LHCN-M2 (cell line): ENCODE measurements around the gene PRCP. TPM values are rescaled to one million over a fixed set of nuclear protein-coding genes. Genes with fewer than 3 reads are reported as not detected.
"Not testable (repeated sequence)": the region's sequence is repeated elsewhere in the genome, so short reads cannot be mapped to it uniquely, and the experiment has no call there.

Experiments used
- DNase-seq: peaks from one replicate; pipeline ENCODE4 v3.0.0-alpha.2; 2012; ENCODE audit warnings: low read depth
- polyA plus RNA-seq: library from polyadenylated mRNA; unstranded; fragments of >200 nt; gene quantifications from one replicate; pipeline ENCODE4 v1.2.1, GENCODE V29; 2012; ENCODE audit warnings: missing spikeins
- total RNA-seq: library from RNA; depleted of rRNA; stranded (reverse); fragments of >200 nt; gene quantifications from 2 replicates; pipeline ENCODE4 v1.2.3, GENCODE V29; 2014; rRNA removed

The PRCP gene
- total RNA-seq = 42.8 TPM in 2 replicates
- polyA plus RNA-seq = 38.4 TPM

DNA sequence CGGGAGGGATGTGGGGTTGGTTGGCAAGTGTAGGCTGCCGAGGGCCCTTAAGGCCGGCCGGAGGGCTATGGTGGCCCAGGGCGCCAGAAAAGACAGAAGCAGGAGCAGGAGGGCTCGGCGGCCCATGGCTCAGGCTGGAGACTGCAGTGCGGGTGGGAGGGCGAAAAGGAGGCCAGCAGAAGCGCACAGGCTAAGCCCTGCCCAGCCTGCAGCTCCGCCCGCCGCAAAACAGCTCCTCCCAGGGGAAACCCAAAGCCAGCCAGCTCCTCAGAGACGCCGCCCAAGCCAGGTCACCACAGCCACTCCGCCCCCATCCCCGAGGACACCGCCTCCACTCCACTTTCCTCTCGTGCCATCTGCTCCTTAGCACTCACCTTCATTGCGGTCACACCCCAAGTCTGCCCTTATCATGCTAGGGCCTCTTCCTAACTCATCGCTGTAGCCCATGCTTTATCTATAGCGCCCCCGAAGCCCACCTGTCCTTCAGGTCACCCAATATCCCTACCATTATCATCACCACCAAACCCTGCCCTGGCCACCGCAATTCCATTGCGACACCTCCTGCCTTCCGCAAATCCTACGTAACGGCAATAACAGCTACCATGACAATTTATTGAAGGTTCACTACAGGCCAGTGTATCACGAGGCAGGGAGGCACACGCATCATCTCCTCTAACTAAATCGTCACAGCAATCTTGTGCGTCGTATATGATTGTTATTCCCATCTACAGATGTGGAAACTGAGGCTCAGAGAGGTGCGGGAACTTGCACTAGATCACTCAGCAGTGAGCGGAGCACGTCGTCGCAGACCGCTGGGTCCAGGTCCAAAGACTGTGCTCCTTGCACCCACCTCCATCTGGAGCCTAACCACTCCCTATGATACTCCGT is at the start of gene PRCP:
Gene PRCP (minus strand): TSS at position 154 of the 888 bp plus-strand sequence. CDS start 28 bp downstream, at position 126.
- peak; percentile 85 for DNase-seq

DNA sequence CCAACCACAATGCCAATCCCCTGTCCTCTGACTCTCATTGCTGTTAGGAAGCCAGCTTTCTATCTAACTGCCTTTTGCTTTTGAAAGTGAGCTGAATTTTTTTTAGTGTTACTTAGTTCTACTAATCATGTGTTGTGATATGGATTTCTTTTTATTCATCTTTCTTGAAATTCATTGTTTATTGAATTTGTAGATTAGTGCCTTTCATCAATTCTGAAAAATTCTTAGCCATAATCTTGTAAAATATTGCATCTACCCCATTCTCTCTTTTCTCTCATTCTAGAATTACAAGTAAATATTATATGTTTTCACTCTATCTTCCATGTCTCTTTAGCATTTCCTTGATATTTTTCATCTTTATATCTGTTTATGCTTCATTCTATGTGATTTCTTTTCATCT is 49.1 kb upstream of the PRCP start:
- no peak for DNase-seq

DNA sequence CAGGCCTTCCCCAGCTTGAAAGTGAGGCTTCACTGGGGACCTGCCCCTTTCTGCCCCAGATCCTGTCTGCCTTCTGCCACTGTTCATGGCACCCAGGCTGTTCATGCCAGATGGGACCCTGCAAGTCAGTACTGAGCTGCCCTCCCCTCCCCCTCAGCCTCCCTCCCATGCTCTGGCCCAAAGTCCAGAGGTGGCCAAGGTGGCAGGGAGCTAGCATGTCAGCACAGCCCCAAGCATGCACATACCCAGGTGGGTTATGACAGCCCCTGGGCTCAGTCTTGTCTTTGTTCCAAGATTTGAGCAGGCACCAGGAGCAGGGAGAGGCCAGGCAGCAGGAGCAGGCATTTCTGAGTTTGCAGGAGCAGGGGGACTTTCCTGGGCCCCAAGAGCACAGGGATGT is 45.5 kb upstream of the PRCP start:
- no peak for DNase-seq

DNA sequence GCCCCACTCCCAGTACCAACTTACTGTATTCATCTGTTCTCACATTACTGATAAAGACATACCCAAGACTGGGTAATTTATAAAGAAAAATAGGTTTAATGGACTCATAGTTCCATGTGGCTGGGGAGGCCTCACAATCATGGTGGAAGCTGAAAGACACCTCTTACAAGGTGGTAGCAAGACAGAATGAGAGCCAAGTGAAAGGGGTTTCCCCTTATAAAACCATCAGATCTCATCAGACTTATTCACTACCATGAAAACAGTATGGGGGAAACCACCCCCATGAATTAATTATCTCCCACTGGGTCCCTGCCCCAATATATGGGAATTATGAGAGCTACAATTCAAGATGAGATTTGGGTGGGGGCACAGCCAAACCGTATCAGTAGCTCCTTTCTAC is 44.8 kb upstream of the PRCP start:
- not testable (repeated sequence) for DNase-seq

DNA sequence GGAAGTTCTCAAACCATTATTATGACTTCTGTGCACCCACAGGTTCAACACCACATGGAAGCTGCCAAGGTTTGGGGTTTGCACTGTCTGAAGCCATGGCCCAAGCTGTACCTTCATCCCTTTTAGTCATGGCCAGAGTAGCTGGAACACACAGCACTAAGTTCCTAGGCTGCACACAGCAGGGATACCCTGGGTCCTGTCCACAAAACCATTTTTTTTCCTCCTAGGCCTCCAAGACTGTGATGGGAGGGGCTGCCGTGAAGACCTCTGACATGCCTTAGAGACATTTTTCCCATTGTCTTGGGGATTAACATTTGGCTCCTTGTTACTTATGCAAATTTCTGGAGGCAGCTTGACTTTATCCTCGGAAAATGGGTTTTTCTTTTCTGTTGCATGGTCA is 44.0 kb upstream of the PRCP start:
- DNase-seq = no peak

DNA sequence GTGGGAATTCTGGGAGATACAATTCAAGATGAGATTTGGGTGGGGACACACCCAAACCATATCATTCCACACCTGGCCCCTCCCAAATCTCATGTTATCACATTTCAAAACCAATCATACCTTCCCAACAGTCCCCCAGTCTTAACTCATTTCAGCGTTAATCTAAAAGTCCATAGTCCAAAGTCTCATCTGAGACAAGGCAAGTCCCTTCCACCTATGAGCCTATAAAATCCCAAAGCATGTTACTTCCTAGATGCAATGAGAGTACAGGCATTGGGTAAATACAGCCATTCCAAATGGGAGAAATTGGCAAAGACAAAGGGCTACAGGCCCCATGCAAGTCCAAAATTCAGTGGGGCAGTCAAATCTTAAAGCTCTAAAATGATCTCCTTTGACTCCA is 43.2 kb upstream of the PRCP start:
- not testable (repeated sequence) for DNase-seq

DNA sequence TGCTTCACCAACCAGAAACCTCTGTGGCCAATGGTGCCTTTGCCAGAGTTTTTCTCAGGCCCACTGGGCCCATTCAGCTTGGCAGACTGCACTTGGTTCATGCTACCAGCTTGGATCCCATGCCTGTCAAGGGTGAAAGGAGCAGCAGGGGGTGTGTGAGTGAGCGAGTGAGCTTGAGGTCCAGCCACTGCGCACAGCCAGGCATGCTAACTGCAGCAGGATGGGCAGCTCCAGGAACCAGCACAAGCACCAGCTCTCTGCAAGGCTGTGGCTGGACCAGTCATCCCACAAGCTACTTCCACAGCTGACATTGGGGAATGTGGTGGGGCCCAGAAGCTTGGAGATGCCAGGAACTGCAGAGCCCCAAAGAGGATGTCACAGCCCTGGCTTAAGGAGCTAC is 42.1 kb upstream of the PRCP start:
- no peak for DNase-seq

DNA sequence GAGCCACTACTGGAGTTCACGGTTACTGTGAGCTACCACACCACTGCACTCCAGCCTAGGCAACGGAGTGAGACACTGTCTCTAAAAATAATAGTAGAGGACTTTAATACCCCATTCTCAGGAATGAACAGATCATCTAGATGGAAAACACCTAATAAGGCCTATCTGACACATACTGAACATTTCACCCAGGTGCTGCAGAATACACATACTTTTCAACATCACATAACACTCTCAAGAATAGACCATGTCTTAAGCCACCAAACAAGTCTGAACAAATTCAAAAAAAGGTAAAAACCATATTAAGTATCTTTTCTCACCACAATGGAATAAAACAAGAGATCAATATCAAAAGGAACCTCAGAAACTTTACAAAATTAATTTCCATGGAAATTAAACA is 39.2 kb upstream of the PRCP start:
- no peak for DNase-seq

DNA sequence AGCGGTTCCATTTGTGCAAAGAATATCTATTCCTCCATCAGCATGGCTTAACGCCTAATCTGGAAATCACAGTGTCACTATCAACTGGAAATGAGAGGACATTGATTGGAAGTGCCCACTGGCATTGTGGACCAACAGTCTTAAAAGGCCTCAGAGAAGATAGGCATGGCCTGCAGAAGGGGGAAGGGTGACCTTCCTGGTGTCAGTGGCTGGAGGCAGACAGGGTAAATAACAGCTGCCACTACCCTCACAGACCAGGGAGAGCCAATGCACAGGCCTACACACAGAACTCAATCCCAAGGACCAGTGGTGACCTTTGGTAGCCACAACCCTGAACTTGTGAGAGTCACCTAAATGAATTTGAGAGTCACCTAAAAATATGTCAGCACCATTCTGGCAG is 37.3 kb upstream of the PRCP start:
- no peak for DNase-seq

DNA sequence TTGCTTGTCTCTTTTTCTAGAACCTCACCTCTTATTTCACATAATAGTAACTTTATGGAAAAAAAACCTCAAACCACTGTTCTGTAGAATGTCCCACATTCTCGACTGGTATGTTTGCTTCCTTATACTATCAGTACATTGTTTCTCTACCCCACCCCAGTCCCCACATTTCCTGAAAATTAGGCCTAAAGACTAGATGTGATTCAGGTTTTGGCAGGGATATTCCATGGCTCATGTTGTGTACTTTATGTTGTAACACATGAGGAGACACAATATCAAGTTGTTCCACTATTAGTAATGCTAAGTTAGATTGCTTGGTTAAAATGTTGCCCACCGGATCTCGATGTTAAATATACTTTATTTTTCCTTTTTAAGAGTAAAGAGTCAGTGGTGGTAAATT is 36.0 kb upstream of the PRCP start:
- no peak for DNase-seq

DNA sequence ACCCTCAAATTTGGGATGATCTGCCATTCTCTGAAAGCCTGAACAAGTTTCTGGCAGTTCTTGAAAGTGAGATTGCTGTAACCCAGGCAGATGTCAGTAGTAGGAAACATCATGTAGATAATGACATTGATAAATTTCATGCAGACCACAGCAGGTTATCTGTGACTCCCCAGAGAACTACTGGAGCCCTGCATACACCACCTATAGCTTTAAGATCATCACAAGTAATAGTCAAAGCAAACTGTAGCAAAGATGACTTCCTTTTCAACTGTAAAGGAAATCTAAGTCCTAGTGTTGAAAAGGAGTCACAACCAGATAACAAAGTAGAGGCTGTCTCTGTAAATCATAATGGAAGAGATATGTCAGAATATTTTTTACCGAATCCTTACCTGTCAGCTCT is 32.3 kb upstream of the PRCP start:
- DNase-seq = no peak

DNA sequence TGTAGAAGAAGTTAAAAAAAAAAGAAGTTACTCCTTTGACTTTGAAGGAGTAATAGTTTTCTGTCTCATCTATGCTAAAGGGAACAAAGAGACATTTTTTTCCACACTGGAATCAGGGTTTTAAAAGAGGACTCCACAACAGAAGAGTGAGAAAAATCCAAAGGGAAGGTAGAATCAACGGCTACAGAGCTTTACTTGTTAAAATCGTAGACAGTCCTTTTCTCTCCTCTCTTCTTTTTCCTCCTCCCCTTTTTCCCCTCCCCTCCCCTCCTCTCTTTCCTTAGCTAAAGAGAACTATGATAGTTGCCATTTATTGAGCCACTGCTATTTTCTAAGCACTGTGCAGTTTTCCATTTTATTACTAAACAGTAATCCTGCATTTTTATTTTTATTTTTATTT is 30.5 kb upstream of the PRCP start:
- no peak for DNase-seq

DNA sequence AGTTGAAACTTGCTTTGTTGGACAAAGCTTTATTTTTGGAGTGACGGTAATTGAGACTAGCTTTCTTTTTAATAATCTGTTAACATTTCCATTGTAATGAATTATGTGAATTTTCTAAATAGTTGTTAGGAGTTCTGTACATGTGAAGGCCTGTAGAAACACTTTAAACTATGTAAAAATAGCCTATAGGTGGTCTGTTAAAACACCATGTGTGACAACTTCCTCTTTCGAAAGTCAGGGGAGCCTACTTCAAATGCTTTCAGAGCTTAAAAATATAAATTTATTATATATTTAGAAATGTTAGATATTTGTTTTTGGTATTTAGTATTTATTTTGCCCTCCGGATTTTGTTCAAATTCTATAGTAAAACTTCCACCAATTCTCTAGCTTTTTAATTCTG is 30.0 kb upstream of the PRCP start:
- no peak for DNase-seq

DNA sequence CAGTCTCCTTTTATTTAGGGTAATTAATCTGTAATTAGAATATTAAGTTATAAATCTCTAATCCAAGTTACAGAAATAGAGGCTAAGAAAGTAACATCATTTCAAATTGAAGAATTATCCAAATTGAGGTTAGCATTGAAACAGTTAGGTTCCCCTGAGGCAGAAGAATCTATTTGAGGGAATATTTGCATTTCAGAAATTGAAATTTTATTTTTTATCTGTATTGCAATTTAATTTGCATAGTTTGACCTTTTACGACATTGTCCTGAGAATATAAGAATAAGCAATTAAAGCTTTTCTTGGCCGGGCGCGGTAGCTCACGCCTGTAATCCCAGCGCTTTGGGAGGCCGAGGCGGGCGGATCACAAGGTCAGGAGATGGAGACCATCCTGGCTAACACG is 28.9 kb upstream of the PRCP start:
- DNase-seq = no peak

DNA sequence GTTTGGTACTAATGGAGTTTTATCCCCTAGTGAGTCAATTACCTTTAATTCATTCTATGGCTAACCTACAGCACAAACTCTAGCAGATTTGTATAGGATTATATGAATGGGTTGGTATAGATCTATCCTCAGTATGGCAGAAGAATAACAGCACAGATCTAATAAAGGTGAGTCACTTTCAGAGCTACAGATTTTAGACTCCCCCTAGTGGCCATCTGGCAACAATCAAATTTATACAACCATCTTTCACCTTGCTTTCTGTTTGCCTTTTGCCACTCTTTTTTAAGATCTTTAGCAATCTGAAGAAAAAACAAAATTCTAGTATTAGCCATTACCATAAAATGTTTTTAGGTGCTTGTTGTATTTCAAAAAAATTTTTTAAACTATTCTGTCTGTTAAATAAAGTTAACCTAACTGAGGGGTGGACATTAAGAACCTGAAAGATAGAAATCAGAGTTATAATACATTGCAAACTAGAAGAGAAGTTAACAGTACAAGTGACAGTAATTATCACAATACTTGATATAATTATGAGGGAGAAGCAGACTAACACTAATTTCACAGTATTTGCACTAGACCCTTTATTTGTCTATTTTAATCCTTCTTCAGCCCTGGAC is 27.1 kb upstream of the PRCP start:
- peak; percentile 58 for DNase-seq

DNA sequence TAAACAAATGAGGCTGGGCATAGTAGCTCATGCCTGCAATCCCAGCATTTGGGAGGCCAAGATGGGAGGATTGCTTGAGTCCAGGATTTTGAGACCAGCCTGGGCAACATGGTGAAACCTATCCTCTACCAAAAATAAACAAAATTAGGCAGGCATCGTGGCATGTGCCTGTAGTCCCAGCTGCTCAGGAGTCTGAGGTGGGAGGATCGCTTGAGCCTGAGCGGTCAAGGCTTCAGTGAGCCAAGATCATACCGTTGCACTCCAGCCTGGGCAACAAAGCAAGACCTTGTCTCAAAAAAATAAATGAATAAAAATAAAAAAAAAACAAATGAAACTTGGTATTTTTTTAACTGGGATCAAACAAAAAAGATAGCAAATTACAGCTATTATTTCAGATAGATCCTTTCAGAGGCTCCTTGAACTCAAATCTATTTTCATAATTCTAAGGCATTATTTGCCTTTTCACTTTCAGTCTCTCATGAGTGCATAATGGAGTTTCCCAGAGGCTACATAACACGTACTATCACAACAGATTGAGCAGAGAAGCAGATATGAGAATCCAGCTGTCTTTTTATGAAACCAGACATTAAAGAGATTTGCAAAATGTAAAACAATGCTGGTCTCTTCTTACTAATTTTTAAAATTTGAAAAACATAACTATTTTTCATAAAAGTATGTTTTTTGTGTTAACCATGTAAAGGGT is 24.4 kb upstream of the PRCP start:
- DNase-seq = no peak

DNA sequence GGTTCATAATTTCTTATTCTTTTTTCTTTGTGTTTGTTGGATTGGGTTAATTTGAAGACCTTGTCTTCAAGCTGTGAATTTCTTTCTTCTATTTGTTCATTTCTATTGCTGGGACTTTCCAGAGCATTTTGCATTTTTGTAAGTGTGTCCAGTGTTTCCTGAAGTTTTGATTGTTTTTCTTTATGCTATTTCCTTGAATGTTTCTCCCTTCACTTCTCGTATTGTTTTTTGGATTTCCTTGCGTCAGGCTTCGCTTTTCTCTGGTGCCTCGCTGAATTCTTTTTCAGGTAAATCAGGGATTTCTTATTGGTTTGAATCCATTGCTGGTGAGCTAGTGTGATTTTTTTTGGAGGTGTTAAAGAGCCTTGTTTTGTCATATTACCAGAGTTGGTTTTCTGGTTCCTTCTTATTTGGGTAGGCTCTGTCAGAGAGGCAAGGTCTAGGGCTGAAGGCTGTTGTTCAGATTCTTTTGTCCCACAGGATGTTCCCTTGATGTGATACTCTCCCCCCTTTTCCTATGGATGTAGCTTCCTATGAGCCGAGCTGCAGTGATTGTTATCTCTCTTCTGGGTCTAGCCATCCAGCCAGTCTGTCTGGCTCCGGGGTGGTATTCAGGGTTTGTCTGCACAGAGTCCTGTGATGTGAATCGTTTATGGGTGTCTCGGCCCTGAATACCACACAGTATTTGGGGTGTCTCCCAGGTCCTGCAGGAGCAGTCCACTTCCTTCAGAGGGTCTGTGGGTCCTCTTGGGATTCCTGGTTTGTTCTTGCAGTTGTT is 22.4 kb upstream of the PRCP start:
- DNase-seq = not testable (repeated sequence)

DNA sequence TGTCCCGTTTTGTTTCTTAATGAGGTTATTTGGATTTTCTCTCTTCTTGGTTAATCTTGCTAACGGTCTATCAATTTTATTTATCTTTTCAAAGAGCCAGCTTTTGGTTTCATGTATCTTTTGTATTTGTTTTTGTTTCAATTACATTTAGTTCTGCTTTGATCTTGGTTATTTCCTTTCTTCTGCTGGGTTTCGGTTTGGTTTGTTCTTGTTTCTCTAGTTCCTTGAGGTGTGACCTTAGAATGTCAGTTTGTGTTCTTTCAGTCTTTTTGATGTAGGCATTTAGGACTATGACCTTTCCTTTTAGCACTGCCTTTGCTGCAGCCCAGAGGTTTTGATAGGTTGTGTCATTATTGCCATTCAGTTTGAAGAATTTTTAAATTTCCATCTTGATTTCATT is 20.0 kb upstream of the PRCP start:
- DNase-seq = not testable (repeated sequence)

DNA sequence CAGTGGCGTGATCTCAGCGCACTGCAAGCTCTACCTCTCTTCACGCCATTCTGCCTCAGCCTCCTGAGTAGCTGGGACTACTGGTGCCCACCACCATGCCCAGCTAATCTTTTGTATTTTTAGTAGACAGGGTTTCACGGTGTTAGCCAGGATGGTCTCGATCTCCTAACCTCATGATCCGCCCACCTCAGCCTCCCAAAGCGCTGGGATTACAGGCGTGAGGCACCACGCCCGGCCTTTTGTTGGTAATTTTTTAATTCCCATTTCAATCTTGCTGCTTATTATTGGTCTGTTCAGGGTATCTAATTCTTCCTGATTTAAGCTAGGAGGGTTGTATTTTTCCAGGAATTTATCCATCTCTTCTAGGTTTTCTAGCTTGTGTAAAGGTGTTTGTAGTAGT is 19.6 kb upstream of the PRCP start:
- not testable (repeated sequence) for DNase-seq

DNA sequence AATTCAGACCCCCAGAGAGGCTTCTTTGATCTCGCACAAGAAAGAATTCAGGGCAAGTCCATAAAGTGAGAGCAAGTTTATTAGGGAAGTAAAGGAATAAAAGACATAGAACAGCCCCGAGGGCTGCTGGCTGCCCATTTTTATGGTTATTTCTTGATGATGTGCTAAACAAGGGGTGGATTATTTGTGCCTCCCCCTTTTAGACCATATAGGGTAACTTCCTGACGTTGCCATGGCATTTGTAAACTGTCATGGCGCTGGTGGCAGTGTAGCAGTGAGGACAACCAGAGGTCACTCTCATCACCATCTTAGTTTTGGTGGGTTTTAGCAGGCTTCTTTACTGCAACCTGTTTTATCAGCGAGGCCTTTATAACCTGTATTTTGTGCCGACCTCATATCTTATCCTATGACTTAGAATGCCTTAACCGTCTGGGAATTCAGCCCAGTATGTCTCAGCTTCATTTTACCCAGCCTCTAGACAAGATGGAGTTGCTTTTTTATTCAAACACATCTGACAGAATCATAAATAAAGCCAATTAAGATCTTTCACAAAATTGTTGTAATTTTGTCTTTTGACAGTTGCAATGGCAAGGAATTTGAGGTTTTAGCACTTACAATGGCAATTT is 8.9 kb upstream of the PRCP start:
- DNase-seq = no peak

DNA sequence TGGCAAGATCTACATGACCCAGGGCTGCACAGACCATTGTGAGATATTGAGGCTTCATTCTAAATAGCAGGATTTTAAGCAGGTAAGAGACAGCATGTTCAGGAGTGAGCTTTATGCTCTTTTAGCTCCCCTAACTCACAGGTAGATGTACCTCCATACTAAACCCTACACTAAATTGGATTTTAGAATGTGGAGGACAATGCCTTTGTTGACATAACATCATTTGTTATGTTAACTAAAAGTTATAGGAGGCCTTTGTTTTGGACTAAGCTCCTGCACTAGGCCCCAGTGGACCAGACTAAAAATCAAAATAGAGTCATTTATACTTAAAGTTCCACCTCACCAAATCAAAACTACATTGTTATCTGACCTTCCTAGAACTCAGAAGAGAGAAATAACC is 8.1 kb upstream of the PRCP start:
- no peak for DNase-seq
